ENCODE measurements around the gene ATP5MG. TPM values are rescaled to one million over a fixed set of nuclear protein-coding genes. Genes with fewer than 3 reads are reported as not detected.
"Not testable (repeated sequence)": the region's sequence is repeated elsewhere in the genome, so short reads cannot be mapped to it uniquely, and the experiment has no call there.

ATP5MG gene
- total RNA-seq, 4 donors from 2014 or later = 26.7 to 83.6 (median 44.8) TPM

- TF ChIP-seq POLR2A (IDR thresholded peaks at IDR 0.05) (no peak), CTCF (IDR thresholded peaks at IDR 0.05) (no peak)
- DNase-seq (ENCODE audit: low spot score in 2 of 2) = no peak
- H3K4me3 ChIP-seq (ENCODE audit: low read depth, poor library complexity, severe bottlenecking) = no peak overlapping the region
- intact Hi-C loops (cut with DNase I; ENCODE audit: low total_unique reads) = no loop called here
- WGBS, 2 donors = 77 to 79% methylated on average over 1 of the region's 1 CpG
Measured at GRCh38 chr11:118412921-118413320, 11.5 kb downstream of the ATP5MG start.

DNA sequence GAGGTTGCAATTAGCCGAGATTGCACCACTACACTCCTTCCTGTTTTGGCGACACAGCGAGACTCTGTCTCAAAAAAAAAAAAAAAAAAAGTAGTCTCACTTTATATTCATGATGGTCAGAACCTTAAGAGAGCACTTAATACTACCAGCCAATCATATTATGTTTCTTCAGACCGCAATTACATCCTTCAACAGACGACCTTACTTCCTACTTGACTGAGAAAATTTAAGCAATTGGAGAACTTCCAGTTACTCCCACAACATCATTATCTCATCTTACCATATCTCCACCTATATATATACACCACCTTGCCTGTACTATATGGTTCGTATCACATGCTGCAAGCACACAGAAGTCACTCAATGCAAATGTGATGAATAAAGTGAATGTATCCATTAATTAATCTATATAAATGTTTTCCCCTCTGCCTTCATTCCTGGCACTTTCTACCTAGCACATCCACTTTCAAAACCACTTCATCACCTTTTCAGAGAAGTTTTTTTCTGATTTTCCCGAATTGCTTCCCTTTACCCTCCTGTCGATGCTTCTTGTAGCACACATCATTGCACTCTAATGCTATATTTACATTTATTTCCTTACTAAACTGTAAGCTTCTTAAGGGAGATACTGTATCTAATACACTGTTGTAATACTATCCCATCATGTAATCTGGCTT, 13.8 kb downstream of the ATP5MG start:
- intact Hi-C loops (cut with DNase I; ENCODE audit: low total_unique reads) = no loop called here
- WGBS, 2 donors = 66 to 72% methylated on average over 8 of the region's 8 CpGs
- no peak for DNase-seq (ENCODE audit: low spot score in 2 of 2)
- no peak overlapping the region for H3K4me3 ChIP-seq (ENCODE audit: low read depth, poor library complexity, severe bottlenecking)
- no peak for TF ChIP-seq CTCF (IDR thresholded peaks at IDR 0.05)
- no peak for TF ChIP-seq POLR2A (IDR thresholded peaks at IDR 0.05)

- TF ChIP-seq CTCF (IDR thresholded peaks at IDR 0.05) (no peak), POLR2A (IDR thresholded peaks at IDR 0.05) (no peak)
- no peak overlapping the region for H3K4me3 ChIP-seq (ENCODE audit: low read depth, poor library complexity, severe bottlenecking)
- DNase-seq (ENCODE audit: low spot score in 2 of 2) = peak in 1 of 2 donors; percentile 26
- intact Hi-C loops (cut with DNase I; ENCODE audit: low total_unique reads) = no loop called here
Measured at GRCh38 chr11:118415739-118416068, 14.3 kb downstream of the ATP5MG start.

GRCh38 chr11:118416900-118417299, 15.5 kb downstream of the ATP5MG start:
- intact Hi-C loops (cut with DNase I; ENCODE audit: low total_unique reads); DNase-seq (ENCODE audit: low spot score in 2 of 2); H3K4me3 ChIP-seq (ENCODE audit: low read depth, poor library complexity, severe bottlenecking): not testable (repeated sequence)

- intact Hi-C loops (cut with DNase I; ENCODE audit: low total_unique reads) = no loop called here
- 73 to 78% methylated on average over 4 of the region's 4 CpGs for WGBS, 2 donors
- no peak for DNase-seq (ENCODE audit: low spot score in 2 of 2)
- no peak overlapping the region for H3K4me3 ChIP-seq (ENCODE audit: low read depth, poor library complexity, severe bottlenecking)
- TF ChIP-seq CTCF (IDR thresholded peaks at IDR 0.05) = no peak
- no peak for TF ChIP-seq POLR2A (IDR thresholded peaks at IDR 0.05)
Measured at GRCh38 chr11:118417801-118418200, 16.4 kb downstream of the ATP5MG start.

DNA sequence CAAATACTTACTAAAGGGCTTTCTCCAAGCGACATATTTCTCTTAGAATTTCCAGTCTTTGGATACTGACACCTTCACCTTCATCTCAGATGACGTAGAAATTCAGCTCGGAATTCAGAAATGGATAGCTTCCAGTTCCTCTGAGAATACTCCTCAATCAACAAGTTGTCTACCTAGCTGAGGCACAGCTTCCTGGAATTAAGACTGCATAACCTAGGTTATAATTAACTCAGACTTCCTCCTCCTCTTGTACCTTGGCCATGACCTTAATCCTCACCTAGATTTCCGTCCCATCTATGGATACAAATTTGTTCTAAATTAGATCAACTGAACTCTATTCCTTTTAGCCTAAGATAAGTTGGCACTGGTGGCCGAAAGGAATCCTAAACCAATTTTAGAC, 17.4 kb downstream of the ATP5MG start:
- whole genome bisulfite sequencing, 2 donors = 87 to 91% methylated on average over 5 of the region's 5 CpGs
- DNase-seq (ENCODE audit: low spot score in 2 of 2) = no peak
- intact Hi-C loops (cut with DNase I; ENCODE audit: low total_unique reads) = no loop called here

More for the DNA sequence above, 17.4 kb downstream of the ATP5MG start:
- no peak overlapping the region for H3K4me3 ChIP-seq (ENCODE audit: low read depth, poor library complexity, severe bottlenecking)
- TF ChIP-seq POLR2A (IDR thresholded peaks at IDR 0.05) = no peak
- TF ChIP-seq CTCF (IDR thresholded peaks at IDR 0.05) = no peak
